HL-60 (cell line): ENCODE data around the gene CRTC1.

Experiments
- POLR2AphosphoS5 ChIP-seq: IDR thresholded peaks from 2 replicates; pipeline ENCODE4 v1.6.1; 2012; ENCODE audit warnings: low read depth
- SPI1 ChIP-seq: IDR thresholded peaks from 2 replicates; pipeline ENCODE4 v1.6.1; 2012; ENCODE audit warnings: low read depth, mild to moderate bottlenecking, borderline replicate concordance
- TF ChIP-seq, protein P1 (sequence below): IDR thresholded peaks from one replicate; pipeline ENCODE4 v1.5.1; 2011; ENCODE audit warnings: low read length, control low read depth, inconsistent platforms; ENCODE audit not compliant: insufficient read depth
- TF ChIP-seq, protein P2 (sequence below): IDR thresholded peaks from 2 replicates; pipeline ENCODE4 v1.6.1; 2012; ENCODE audit warnings: low read depth; ENCODE audit not compliant: insufficient replicate concordance

- TF ChIP-seq, protein P1, sequence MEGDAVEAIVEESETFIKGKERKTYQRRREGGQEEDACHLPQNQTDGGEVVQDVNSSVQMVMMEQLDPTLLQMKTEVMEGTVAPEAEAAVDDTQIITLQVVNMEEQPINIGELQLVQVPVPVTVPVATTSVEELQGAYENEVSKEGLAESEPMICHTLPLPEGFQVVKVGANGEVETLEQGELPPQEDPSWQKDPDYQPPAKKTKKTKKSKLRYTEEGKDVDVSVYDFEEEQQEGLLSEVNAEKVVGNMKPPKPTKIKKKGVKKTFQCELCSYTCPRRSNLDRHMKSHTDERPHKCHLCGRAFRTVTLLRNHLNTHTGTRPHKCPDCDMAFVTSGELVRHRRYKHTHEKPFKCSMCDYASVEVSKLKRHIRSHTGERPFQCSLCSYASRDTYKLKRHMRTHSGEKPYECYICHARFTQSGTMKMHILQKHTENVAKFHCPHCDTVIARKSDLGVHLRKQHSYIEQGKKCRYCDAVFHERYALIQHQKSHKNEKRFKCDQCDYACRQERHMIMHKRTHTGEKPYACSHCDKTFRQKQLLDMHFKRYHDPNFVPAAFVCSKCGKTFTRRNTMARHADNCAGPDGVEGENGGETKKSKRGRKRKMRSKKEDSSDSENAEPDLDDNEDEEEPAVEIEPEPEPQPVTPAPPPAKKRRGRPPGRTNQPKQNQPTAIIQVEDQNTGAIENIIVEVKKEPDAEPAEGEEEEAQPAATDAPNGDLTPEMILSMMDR = no peak
- TF ChIP-seq POLR2AphosphoS5 (no peak), SPI1 (no peak)
- TF ChIP-seq, protein P2, sequence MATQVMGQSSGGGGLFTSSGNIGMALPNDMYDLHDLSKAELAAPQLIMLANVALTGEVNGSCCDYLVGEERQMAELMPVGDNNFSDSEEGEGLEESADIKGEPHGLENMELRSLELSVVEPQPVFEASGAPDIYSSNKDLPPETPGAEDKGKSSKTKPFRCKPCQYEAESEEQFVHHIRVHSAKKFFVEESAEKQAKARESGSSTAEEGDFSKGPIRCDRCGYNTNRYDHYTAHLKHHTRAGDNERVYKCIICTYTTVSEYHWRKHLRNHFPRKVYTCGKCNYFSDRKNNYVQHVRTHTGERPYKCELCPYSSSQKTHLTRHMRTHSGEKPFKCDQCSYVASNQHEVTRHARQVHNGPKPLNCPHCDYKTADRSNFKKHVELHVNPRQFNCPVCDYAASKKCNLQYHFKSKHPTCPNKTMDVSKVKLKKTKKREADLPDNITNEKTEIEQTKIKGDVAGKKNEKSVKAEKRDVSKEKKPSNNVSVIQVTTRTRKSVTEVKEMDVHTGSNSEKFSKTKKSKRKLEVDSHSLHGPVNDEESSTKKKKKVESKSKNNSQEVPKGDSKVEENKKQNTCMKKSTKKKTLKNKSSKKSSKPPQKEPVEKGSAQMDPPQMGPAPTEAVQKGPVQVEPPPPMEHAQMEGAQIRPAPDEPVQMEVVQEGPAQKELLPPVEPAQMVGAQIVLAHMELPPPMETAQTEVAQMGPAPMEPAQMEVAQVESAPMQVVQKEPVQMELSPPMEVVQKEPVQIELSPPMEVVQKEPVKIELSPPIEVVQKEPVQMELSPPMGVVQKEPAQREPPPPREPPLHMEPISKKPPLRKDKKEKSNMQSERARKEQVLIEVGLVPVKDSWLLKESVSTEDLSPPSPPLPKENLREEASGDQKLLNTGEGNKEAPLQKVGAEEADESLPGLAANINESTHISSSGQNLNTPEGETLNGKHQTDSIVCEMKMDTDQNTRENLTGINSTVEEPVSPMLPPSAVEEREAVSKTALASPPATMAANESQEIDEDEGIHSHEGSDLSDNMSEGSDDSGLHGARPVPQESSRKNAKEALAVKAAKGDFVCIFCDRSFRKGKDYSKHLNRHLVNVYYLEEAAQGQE = no peak
Measured at GRCh38 chr19:18730885-18731513, 47.5 kb downstream of the CRTC1 start.
